Right forelimb (tissue), 1 donor: Measurements from ENCODE around the gene KCNJ9.
"Not testable (repeated sequence)": the region's sequence is repeated elsewhere in the genome, so short reads cannot be mapped to it uniquely, and the experiment has no call there.

Experiments used
- DNase-seq: peaks from one replicate; pipeline ENCODE4 v3.0.0-alpha.2; 2018

Gene KCNJ9

DNA sequence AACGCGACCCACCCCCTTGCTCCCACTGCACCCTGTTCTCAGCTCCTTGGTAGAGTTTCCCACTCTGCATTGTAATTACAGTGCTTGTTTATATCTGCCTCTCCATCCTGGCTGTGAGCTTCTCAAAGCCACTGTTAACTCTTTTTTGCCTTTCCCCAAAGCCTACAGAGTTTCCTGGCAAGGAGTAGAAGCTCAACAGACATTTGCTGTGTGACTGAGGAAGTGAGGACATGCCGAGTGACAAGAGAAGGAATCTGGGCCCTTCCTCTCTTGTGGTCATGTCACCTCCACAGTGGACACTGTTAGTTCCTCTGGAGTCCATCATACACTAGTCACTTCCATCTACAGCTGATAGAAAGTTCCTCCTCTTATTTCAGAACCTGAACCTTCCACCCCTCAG lies 23.1 kb downstream of the KCNJ9 start:
- DNase-seq: no peak

- no peak for DNase-seq
Observed at GRCh38 chr1:160105155-160105554, 23.8 kb downstream of the KCNJ9 start.

DNA sequence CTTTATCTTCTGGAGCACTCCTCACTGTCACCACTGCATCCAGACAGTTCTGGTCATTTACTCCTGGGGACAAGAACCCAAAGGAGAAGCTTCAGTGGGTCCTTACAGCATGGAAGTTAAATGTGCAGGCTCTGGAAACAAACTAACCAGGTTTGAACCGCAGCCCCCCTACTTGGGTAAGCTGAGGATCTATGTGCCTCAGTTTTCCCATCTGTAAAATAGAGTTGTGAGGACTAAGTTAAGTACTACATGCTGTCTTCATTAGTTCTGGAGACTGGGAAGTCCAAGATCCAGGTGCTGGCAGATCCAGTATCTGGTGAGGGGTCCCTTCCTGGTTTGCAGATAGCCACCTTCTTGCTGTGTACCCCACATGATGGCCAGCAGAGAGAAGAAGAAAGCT lies 26.2 kb downstream of the KCNJ9 start:
- no peak for DNase-seq

DNA sequence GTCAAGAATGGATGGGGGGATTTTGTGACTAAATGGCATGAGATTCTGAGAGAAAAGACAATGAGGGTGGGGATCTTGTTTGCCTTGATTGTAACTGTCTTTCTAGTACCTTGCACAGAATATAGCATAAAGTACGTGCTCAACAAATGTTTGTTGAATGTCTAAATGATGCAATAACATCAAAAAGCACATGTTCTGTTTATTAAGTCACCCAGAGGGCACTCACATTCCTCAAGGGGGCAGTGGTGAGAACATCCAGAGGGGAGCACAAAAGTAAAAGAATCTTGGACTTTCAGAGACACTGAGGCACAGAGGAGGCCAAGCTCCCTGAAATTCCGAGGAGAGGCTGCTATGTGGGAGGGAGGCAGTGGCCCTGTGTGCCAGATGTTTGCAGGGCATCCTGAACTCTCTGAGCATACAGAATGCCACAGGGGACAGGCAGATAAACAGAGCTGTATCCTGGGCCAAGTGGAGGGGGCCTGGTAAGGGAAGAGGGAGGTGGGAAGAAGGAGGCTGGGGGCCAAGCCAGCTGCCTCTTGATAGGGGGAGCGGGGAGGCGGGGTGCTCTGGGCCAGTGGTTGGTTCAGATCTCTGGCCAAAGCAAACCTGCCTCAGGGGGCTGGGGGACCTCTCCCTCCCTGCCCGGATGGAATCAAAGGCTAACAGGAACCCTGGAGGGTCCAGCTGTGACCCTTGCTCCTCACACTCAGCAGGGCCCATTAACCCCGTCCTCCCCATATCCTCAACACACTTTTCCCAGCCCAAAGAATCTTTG lies 27.7 kb downstream of the KCNJ9 start:
- DNase-seq: peak; percentile 71

DNA sequence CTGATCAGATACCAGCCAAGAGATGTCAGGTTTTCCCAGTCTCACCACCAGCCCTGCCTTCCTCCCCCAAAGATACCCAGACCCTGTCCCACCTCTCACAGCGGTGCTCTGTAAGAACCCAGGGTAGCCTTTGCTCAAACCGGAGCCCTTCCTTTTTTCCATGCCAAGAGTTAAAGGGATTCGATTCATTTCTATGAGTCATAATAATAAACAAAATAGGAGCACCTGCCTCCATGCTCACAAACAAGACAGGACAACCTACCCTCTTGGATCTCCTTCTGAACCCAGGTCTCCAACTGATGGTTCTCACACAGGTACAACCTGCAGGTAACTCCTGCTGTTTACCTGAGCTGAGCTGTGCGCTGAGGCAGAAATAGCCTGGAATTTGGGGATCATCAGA lies 28.3 kb downstream of the KCNJ9 start:
- no peak for DNase-seq

GRCh38 chr1:160111462-160111861 lies 30.1 kb downstream of the KCNJ9 start:
- DNase-seq: not testable (repeated sequence)

- no peak for DNase-seq
Observed at GRCh38 chr1:160112357-160112756, 31.0 kb downstream of the KCNJ9 start.

- DNase-seq: no peak
Observed at GRCh38 chr1:160113407-160113806, 32.1 kb downstream of the KCNJ9 start.

GRCh38 chr1:160114085-160114484 lies 32.7 kb downstream of the KCNJ9 start:
- DNase-seq: no peak

GRCh38 chr1:160115545-160116282 lies 34.4 kb downstream of the KCNJ9 start, which contains the start of gene ATP1A2:
Gene ATP1A2 (plus strand): TSS chr1:160115759. CDS start chr1:160115862, 103 bp downstream.
- DNase-seq: no peak

- no peak for DNase-seq
Observed at GRCh38 chr1:160116283-160117147, 35.2 kb downstream of the KCNJ9 start.

DNA sequence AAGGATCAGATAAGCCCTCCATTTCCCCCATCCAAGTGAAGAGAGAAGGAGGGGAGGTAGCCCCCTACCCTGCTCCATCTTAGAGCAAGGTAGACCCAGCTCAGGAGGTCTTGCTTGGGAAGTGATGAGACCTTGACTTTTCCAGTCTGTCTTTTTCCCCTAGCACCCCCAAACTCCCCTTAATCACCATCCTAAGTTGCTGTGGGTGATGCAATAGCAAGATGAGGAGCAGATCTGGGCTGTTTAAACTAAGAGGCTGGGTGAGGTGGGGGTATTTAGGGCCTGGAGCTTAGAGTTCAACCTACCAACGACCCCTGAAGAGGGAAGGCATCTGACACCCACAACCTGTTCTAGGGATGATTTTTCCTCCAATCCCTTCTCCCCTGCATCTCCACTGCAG lies 36.0 kb downstream of the KCNJ9 start:
- no peak for DNase-seq

DNA sequence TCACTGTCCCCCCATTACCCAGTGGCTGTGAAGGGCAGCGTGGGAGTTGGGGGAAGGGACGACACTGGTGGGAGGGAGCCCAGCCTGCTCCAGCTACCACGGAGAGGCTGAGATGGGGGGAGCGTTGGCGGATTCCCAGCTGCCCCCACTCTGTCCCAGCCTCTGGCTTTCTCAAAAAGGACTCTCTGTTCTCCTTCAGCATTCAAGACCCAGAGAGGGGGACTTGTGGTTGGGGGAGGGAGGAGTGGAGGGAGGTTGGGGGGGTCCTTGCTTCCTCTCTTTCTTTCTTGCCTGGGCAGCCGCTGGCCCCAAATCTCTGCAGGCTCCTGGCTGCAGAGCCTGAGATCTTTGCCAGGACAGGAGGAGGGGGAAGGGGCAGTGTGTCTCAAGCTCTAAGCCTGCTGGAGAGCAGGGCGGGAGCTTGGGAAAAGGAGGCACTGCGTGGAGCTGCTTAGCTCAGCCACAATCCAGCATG lies 36.4 kb downstream of the KCNJ9 start:
- peak; percentile 78 for DNase-seq

DNA sequence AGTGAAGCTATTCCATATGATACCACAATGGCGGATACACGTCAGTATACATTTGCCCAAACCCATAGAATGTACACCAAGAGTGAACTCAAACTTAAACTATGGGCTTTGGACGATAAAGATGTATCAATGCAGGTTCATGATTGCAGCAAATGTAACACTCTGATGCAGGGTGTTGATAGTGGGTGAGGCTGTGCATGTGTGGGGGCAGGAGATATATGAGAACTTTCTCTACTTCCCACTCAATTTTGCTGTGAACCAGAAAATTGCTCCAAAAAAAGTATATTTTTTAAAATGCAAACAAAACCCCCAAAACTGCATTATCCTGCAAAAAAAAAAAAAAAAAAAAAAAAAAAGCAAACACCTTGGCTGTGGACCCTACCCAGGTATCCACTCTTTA lies 37.6 kb downstream of the KCNJ9 start:
- no peak for DNase-seq

DNA sequence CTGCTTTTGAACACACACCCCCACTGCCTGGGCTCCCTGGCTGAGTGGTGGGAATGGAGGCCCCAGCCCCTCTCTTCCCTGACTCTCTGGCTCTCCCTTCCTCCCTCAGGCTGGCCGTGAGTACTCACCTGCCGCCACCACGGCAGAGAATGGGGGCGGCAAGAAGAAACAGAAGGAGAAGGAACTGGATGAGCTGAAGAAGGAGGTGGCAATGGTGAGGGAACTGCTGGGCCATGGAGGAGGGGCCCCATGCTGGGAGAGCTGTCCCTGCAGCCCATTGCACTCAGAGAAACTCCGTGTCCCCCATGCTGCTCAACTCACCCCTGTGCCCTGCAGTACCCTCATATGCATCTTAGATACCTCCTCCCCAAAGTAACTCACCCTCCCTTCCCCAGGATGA lies 39.5 kb downstream of the KCNJ9 start:
- DNase-seq: no peak

DNA sequence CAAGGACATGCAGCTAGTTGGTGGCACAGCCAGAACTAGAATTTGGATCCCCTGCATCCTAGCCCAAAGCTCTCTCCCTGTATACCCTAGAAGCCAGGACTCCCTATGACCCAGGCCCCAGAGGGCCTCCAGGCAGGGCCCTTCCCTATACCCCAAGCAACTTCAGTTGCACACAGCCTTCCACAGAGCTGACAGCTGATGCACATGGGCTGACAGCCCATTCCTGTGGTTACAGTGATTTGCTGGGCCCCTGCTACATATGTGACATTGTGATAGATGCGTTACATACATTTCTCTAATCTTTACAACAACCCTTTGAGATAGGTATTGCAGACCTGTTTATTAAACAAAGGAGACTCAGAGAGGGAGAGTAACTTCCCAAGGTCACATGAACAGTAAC lies 40.0 kb downstream of the KCNJ9 start:
- no peak for DNase-seq

DNA sequence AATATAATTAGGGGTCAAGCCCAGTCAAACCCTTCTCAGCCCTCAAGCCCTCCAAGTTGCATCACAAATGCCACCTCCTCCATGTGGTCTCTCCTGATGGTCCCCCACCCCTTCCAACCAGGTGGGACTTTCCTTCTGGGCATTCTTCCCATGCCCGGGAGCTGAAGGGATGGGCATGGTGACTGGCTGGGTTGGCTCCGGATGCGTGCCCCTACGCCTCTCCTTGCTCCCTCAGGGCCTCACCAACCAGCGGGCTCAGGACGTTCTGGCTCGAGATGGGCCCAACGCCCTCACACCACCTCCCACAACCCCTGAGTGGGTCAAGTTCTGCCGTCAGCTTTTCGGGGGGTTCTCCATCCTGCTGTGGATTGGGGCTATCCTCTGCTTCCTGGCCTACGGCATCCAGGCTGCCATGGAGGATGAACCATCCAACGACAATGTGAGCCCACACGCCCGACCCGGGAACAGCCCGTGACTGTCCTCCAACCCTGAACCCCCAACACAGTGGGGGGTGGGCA lies 41.7 kb downstream of the KCNJ9 start:
- DNase-seq: no peak

GRCh38 chr1:160123726-160124125 lies 42.4 kb downstream of the KCNJ9 start:
- DNase-seq: no peak

- DNase-seq: no peak
Observed at GRCh38 chr1:160124705-160125478, 43.6 kb downstream of the KCNJ9 start.

- DNase-seq: no peak
Observed at GRCh38 chr1:160125746-160126145, 44.4 kb downstream of the KCNJ9 start.

DNA sequence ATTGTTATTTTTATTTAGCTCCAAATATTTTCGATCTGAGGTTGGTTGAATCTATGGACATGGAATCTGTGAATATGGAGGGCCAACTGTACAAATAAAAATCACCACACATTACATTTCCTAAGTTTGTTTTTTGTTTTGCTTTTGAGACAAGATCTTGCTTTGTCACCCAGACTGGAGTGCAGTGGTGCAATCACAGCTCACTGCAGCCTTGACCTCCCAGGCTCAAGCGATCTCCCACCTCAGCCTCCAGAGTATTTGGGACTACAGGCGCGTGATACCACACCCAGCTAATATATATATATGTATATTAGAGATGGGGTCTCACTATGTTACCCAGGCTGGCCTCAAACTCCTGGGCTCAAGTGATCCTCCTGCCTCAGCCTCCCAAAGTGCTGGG lies 45.0 kb downstream of the KCNJ9 start:
- not testable (repeated sequence) for DNase-seq

- no peak for DNase-seq
Observed at GRCh38 chr1:160127381-160127780, 46.0 kb downstream of the KCNJ9 start.
